NB4 (cell line): ENCODE measurements around the gene HSPA12A.

Source experiments
- CTCF ChIP-seq: IDR thresholded peaks from one replicate; pipeline ENCODE4 v1.5.1; 2012; ENCODE audit warnings: low read depth, low read length
- TF ChIP-seq, protein P1 (sequence below): IDR thresholded peaks from 2 replicates; pipeline ENCODE4 v1.6.1; 2011; ENCODE audit warnings: low read depth, low read length

DNA sequence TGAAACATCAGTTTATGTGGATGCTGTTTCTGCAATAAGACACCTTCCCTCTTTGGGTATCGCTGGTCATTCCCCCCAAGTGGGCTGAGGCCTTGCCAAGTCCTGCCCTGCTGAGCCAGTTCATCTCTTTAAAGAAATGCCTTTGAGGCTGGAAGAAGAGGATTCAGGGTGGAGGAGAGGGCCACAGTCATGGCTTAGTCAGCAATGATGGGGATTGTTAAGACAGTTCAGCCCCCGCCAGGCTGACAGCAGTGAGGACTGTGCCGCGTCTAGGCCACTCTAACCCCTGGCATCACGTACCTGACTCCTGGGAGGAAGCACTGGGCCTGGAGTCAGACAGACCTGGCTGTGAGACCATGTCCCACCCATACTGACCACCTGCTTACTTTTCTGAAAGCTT is 73.3 kb downstream of the HSPA12A start:
- TF ChIP-seq, protein P1, sequence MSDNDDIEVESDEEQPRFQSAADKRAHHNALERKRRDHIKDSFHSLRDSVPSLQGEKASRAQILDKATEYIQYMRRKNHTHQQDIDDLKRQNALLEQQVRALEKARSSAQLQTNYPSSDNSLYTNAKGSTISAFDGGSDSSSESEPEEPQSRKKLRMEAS, result no peak
- no peak for TF ChIP-seq CTCF
